ENCODE results near the gene XYLT1.

Gene XYLT1

GRCh38 chr16:17173281-17173680, 297.5 kb downstream of the XYLT1 start:
- DNase-seq, result no peak

DNA sequence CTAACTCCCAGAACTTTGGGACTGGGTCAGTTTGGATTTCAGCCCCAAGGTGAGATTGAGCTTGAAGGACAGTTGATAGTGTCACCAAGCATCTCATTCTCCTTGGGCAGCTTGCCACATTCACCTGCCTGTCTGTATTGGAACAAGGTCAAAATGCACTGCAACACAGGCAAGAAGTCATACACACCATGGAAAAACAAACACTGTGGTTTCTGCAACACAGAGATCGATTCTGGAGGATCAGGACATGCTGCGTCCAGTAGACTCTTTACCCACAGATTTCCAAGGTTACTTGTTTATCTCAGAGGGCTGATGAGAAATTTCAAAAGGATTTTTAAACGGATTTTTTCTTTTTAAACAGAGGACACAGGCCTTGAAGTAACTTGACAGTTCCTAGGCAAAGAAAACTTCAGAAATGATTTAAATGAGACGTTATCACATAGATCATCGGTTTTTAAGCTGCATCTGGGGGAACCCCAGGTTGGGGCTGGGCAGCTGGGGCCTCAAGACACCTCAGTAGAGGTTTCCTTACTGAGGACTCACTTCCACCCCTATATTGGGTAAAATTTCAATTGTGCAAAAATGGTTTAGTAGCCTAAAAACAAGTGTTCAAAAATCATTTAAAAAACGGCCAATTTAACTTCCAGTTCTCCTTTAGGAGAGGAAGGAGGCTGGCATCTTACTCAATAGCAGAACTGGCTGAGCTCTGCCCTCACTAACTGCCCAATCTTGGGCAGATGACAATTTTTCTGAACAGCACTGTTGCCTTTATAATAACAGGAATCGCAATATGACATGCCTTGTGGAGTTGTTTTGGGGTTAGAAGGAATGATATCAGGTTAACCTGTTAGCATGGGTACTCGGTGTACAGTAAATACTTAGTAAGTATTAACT, 299.3 kb downstream of the XYLT1 start:
- no peak for DNase-seq

- no peak for DNase-seq
Measured at GRCh38 chr16:17170435-17170834, 300.3 kb downstream of the XYLT1 start.

- no peak for DNase-seq
Measured at GRCh38 chr16:17168181-17168580, 302.6 kb downstream of the XYLT1 start.

- no peak for DNase-seq
Measured at GRCh38 chr16:17166095-17166494, 304.7 kb downstream of the XYLT1 start.

DNA sequence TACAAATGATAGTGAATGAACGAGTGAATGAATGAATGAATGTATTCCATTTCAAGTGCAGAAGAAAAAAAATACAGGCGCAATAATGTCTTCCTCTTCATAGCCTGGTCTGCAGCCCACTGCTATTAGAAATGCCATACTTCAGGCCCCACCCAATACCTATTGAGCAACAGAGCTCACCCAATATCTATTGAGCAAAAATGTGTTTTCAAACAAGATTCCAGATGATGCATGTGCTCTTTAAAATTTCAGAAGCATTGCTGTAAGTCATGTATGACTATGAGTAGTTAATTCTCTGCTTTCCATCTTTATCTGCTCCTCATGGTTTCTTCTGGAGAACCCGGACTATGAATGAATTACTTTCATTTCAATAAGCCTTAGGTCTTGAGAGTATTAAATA, 308.2 kb downstream of the XYLT1 start:
- no peak for DNase-seq

DNA sequence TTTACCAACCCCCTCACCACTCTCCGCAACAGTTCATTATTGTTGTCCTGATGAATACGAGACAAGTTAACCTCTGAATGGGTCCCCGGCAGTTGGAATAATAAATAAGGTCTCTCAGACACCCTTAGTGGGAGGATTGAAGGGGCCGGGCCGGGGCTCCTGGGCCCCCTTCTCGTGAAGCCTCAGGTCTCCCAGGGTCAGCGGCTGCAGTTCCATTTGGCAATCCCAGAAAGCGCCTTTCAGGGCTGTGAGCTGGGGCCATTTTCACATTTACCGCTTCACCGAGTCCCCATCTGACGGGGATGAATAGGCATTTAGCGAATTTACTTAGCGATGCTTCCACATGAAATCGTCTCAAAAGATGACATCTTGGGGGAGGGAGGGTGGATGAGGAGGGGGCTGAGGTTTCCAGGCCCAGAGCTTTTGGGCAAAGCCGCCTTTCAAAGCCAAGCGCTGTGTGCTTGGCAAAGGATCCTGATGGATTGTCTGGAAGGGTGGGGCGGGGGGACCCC, 309.8 kb downstream of the XYLT1 start:
- no peak for DNase-seq

DNA sequence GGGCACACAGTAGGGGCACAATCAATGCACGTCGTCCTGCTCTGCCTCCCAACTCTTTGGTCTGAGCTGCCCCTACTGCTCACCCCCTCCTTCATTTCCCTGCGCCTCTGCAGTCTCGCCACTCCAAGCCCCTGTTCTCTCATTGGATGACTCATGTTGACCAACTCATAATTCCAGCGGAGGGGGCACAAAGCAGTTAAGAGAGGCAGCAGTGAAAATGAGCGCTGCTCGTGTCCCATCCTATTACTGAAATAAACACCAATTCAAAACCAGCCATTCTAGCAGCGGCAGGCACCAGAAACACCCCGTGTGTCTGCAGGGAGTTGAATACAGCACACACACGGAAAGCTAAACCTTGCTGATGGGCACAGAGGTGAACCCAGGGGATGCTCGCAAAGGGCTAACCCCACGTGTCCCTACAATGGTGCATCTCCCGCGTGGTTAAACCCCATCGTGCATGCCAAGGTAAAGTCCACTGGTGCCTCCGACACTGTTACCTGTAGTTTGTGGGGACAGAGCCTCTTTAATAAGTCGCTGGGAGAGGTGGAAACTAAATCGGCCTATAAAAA, 310.4 kb downstream of the XYLT1 start:
- DNase-seq, result no peak

GRCh38 chr16:17159617-17160016, 311.1 kb downstream of the XYLT1 start:
- no peak for DNase-seq

DNA sequence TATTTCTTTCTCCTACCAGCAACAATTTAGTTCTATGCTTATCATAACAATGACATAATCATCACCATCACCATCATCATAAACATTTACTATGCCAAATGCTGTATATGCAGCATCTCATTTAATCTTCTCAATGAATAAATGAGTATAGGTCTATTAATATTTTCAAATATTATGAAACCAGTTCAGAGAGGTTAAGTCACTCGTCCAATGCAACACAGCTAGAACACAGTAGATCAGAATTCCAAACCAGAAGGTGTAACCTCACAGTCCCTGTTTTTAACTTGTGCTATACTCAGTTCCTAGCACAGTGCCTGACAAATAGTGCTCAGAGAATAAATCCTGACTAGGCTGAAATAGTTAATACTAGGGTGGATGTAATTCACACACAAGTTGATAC, 314.8 kb downstream of the XYLT1 start:
- DNase-seq, result no peak

- no peak for DNase-seq
Measured at GRCh38 chr16:17155485-17155884, 315.3 kb downstream of the XYLT1 start.

- no peak for DNase-seq
Measured at GRCh38 chr16:17154981-17155380, 315.8 kb downstream of the XYLT1 start.

DNA sequence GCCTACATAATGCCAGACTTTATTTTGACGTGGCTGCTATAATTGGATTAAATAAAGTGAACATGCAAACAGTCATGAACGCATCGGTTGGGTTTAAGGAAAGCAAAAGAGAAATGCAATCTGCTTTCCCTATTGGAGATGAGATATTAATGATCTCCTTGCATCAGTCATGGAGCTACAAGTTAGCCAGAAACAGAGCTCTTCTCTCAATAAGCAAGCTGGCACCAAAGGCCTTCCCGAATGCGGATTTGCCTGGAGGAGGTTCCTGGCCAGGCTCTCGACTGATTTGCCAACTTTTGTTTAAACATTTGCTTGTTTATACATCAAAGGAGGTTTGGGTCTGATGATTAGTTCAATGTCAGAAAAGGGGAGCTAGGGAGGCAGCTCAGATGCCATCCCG, 318.4 kb downstream of the XYLT1 start:
- DNase-seq, result no peak

DNA sequence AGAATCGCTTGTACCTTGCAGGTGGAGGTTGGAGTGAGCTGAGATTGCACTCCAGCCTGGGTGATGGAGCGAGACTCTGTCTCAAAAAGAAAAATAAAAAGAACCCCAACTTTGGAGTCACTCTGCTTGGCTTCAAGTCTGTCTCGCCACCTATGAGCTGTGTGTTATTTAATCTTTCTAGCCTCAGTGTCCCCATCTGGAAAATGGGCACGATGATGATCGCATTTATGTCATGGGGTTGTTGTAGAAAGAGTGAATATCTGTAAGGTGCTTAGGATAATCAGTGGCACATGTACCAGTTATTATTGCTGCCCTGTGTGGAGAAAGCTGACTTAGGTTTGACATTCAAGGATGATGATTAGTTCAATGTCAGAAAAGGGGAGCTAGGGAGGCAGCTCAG, 319.4 kb downstream of the XYLT1 start:
- DNase-seq, result no peak

- DNase-seq, result no peak
Measured at GRCh38 chr16:17149904-17150483, 320.8 kb downstream of the XYLT1 start.

GRCh38 chr16:17147942-17148341, 322.8 kb downstream of the XYLT1 start:
- DNase-seq, result no peak

DNA sequence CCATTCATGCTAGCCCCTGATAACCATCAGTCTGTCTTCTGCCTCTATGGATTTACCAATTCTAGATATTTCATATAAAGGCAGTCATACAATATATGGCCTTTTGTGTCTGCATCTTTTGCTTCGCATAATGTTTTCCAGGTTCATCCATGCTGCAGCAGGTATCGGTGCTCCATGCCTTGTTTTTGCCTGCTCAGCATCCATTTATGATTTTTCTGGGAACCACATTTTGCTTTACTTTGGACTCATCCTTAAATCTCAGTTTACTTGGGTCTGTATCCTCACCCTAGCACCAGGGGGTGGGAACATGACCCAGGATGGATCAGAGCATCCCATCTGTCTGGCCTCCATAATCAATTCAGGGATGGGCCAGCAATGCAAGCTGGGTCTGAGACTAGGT, 325.7 kb downstream of the XYLT1 start:
- no peak for DNase-seq

DNA sequence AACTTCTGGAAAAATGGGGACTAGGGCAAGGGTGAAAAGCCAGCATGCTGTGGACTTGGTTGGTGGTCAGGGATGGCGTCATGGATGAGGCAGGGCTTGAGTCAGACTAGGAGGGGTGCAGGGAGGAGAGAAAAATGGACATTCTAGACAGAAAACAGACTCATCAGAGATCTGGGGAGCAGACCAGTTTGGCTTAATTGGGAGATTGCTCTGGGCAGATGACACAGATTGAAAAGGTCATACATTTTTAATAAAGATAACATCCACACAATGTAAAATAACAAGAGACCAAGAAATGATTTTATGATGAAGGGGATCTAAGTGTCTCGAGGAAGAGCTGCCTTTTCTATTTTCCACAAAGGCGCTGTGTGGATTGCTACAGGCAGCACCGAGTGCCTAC, 326.3 kb downstream of the XYLT1 start:
- DNase-seq, result no peak

- DNase-seq, result no peak
Measured at GRCh38 chr16:17143546-17144419, 327.0 kb downstream of the XYLT1 start.

- no peak for DNase-seq
Measured at GRCh38 chr16:17138801-17139200, 332.0 kb downstream of the XYLT1 start.

DNA sequence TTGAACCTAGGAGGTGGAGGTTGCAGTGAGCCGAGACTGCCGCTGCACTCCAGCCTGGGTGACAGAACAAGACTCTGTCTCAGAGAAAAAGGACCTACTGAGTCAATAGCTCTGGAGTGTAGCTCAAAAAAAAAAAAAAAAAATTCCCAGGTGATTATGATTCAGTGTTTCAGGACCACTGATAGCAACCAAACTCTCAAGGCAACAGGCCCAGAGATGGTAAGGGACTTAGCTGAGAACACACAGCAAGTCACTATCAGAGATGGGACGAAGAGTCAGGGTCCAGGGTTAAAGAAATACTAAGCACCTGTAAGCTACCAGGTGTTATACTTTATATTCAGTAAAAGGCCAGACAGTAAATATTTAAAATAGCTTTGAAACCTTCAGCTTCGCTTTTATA, 335.3 kb downstream of the XYLT1 start:
- no peak for DNase-seq

DNA sequence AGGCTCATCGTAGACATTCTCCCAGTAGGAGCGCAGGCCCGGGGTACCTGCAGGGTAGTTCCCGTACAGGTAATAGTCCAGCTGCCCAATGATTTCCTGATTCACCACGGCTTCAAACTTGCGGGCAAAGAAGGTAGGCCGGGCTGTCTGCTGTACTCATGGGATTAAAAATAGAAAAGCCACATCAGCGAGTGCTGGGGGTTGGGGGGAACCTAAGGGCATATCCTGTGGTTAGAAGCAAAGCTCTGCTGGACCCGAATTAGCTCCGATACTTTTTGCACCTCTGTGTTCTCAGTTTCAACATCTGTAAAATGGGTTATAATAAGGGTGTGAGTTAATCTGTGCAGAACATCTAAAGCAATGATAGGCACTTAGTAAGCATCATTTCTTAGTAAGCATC, 336.2 kb downstream of the XYLT1 start:
- no peak for DNase-seq

DNA sequence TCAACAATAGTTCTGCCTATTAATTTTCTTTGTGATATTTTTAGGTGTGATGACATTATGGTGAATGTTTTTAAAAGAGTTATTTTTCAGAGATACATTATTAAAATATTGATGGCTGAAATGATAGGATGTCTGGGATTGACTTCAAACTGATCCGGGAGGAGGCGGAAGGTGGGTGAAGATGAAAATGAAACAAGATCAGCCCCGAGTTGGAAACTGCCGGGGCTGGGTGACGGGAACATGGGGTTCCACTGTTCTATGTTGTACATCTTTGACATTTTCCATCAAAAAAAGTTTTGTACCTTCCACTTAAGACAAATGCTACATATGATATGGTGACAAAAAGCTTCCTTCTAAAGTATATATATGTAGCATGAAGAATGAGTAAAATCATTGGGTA, 336.9 kb downstream of the XYLT1 start:
- DNase-seq, result no peak

All from activated naive CD4-positive, alpha-beta T cell (primary cell).